Measurements from ENCODE around the gene KRTAP19-2. TPM values are rescaled to one million over a fixed set of nuclear protein-coding genes. Genes with fewer than 3 reads are reported as not detected.
A peak's percentile ranks its signal among the peaks of the same experiment; 100 is the strongest.
"Not testable (repeated sequence)": the region's sequence is repeated elsewhere in the genome, so short reads cannot be mapped to it uniquely, and the experiment has no call there.

KRTAP19-2 gene
- polyA plus RNA-seq (2013, experiment 1 of 2; ENCODE audit: insufficient read length) = not detected
- polyA plus RNA-seq (2013, experiment 2 of 2; ENCODE audit: insufficient read length) = not detected

- DNase-seq = no peak
These were observed at the start of gene KRTAP19-2 for GRCh38 chr21:30487336-30487735. KRTAP19-2 (minus strand) TSS chr21:30487436; CDS start chr21:30487348, 88 bp downstream.

GRCh38 chr21:30518876-30519275, 31.6 kb upstream of the KRTAP19-2 start:
- no peak for DNase-seq

- no peak for DNase-seq
These were observed 28.4 kb upstream of the KRTAP19-2 start for GRCh38 chr21:30515681-30516080.

GRCh38 chr21:30505621-30506205, 18.5 kb upstream of the KRTAP19-2 start:
- DNase-seq = not testable (repeated sequence)

GRCh38 chr21:30502041-30502440, 14.8 kb upstream of the KRTAP19-2 start, which contains the start of gene KRTAP19-5:
KRTAP19-5 (minus strand) TSS chr21:30502141; CDS start chr21:30502090, 51 bp downstream.
- DNase-seq = no peak

GRCh38 chr21:30497065-30497464, 9.8 kb upstream of the KRTAP19-2 start, which contains the start of gene KRTAP19-4:
KRTAP19-4 (minus strand) TSS chr21:30497165; CDS start chr21:30497110, 55 bp downstream.
- DNase-seq = no peak

GRCh38 chr21:30491963-30492428, 4.8 kb upstream of the KRTAP19-2 start, which contains the start of gene KRTAP19-3:
KRTAP19-3 (minus strand) TSS chr21:30492013; CDS start chr21:30491957, 56 bp downstream.
- peak; percentile 0 for DNase-seq

- DNase-seq = no peak
These were observed 1.1 kb downstream of the KRTAP19-2 start for GRCh38 chr21:30486180-30486579.

GRCh38 chr21:30482130-30482529, 5.1 kb downstream of the KRTAP19-2 start:
- DNase-seq = no peak

DNA sequence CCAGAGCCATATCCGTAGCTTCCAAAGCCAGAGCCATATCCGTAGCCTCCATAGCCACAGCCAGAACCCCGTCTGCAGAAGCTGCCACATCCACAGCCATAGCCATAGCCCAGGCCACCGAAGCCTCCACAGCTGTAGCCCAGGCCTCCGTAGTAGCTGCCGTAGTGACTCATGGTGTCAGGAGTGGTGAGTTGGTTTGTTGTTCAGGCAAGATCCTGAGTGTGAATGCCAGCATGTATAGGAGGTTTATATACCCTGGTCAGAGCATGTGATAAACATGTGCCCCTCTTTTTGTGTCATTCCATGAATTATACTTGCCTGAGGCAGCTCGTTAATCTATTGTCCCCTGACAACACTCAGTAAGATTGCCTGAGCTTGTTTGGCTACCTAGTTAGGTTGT, 7.1 kb downstream of the KRTAP19-2 start, which contains the start of gene KRTAP19-1:
TSS of gene KRTAP19-1 (minus strand) at position 223 of the 400 bp plus-strand sequence. CDS start at position 173, 50 bp downstream.
- DNase-seq = no peak

- DNase-seq = no peak
These were observed 8.0 kb downstream of the KRTAP19-2 start for GRCh38 chr21:30479259-30479658.

GRCh38 chr21:30478004-30478403, 9.2 kb downstream of the KRTAP19-2 start:
- no peak for DNase-seq

DNA sequence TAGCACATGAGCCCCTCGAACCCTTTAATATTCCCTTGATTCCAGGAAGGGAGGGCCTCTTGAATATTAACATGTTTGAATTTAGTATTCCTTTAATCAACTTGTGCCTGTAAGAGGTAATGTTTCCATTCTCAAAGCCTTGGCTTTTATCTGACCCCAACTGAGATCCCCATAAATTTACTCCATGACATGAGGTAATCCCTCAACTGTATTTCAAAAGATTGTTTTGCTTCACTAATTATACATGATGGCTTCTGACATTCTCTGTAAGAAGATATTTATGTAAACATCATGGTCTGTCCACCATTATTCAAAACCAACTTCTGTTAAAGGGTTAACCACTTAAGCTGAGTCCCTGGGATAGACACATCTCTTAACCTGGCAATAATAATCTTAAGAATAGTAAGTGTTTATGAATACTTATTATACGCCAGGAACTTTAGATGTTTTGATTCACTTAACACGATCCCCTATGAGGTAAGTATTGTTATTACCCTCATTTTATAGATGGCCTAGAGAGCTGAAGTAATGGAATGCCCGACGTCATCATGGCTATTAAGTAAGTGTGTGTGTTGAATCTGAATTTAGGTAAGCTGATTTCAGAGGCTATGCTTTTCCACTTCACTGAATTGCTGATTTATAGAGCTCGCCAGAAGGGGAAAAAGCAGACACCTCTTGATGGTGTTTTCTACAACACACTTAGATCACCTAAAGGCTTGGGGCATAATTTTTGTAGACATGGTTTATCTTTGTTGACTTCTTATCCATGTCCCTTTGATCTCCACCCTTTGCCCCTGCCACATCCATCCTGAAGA, 18.1 kb downstream of the KRTAP19-2 start:
- no peak for DNase-seq

DNA sequence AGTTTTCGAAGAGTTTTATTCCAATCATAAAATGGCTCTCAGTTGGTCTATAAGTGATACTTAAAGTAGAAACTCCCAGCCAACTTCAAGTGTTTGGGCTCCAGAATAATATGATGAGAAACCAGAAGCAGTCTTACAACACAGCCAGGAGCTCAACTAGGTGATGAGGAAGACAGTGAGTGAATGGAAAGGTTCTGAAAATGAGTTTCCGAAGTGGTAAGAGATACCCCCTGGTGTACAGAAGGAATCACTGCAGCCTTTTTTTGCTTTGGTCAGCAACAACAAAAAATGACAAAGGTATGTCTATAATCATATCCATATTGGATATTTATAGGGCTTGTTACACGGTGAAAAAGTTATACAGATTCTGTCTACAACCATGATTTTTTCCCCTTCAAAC, 23.5 kb downstream of the KRTAP19-2 start:
- peak; percentile 0 for DNase-seq

GRCh38 chr21:30448514-30448913, 38.7 kb downstream of the KRTAP19-2 start:
- no peak for DNase-seq

DNA sequence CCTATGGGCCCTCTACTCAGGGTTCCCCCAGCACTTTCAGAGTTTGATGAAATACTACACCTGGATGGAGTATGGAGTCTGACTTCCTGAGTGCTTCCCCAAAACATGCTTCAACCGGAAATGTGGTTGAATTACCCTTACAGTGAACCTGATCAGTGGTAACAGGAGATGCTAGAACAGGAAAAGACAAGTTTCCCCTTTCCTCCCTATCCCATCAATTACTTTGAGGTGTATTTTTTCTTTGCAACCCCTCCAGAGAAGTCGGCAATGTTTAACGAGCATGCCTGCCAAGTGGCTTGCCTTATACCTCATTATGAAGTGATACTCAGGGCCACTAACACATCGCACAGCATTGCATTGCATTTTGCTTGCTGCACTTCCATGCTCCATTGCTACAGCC, 40.2 kb downstream of the KRTAP19-2 start:
- no peak for DNase-seq

GRCh38 chr21:30444204-30444603, 43.0 kb downstream of the KRTAP19-2 start:
- DNase-seq = no peak

DNA sequence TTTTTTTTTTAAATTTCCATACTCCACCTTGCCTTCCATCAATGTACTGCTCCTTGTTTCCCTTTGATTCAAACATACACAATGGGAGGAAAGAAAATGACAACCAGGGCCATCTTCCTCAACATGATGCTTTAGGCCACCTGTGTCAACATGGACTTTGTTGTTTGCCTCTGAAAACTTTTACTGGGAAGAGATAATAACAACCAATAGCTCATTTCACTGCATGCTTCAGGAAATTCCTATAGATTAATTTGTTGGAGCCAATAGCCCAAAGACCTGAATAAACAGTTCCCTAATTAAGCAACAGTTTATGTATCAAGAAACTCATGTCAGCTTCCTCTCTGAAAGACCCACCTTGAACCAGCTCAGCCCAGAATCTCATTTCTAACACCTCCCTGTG, 44.0 kb downstream of the KRTAP19-2 start:
- DNase-seq = no peak

DNA sequence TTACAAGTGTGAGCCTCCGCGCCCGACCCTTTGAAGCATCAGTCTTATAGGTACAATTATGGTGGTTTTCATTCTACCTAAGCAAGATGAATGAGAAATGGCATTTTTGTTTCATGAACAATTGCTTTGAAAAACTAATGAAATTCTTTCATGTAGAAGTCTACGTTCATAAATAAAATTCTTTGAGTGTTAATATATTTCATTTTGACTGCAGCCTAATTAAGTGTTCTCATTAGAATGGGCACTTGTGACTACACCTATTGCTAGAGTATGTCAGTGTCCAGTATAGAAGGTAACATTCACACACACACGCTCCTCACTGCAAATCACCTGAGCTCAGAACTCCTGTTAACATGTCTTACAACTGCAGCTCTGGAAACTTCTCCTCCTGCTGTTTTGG, 47.3 kb downstream of the KRTAP19-2 start, which contains the start of gene KRTAP15-1:
TSS of gene KRTAP15-1 (plus strand) at position 301 of the 400 bp plus-strand sequence. CDS start at position 354, 53 bp downstream.
- DNase-seq = no peak
